ENCODE measurements around the gene NDUFS6.
"Not testable (repeated sequence)": the region's sequence is repeated elsewhere in the genome, so short reads cannot be mapped to it uniquely, and the experiment has no call there.

Gene NDUFS6

GRCh38 chr5:1783216-1783554, 18.0 kb upstream of the NDUFS6 start:
- no peak for DNase-seq (ENCODE audit: low spot score)

GRCh38 chr5:1784197-1785050, 16.8 kb upstream of the NDUFS6 start:
- no peak for DNase-seq (ENCODE audit: low spot score)

GRCh38 chr5:1785062-1785461, 16.1 kb upstream of the NDUFS6 start:
- DNase-seq (ENCODE audit: low spot score), result no peak

GRCh38 chr5:1785984-1786383, 15.2 kb upstream of the NDUFS6 start:
- DNase-seq (ENCODE audit: low spot score), result no peak

GRCh38 chr5:1786621-1787471, 14.4 kb upstream of the NDUFS6 start:
- DNase-seq (ENCODE audit: low spot score), result no peak

- no peak for DNase-seq (ENCODE audit: low spot score)
Observed at GRCh38 chr5:1787472-1788047, 13.6 kb upstream of the NDUFS6 start.

GRCh38 chr5:1788200-1788599, 13.0 kb upstream of the NDUFS6 start:
- no peak for DNase-seq (ENCODE audit: low spot score)

GRCh38 chr5:1788828-1789227, 12.4 kb upstream of the NDUFS6 start:
- no peak for DNase-seq (ENCODE audit: low spot score)

GRCh38 chr5:1789438-1789833, 11.8 kb upstream of the NDUFS6 start:
- DNase-seq (ENCODE audit: low spot score), result not testable (repeated sequence)

- no peak for DNase-seq (ENCODE audit: low spot score)
Observed at GRCh38 chr5:1789834-1790471, 11.3 kb upstream of the NDUFS6 start.

- DNase-seq (ENCODE audit: low spot score), result no peak
Observed at GRCh38 chr5:1791176-1791575, 10.0 kb upstream of the NDUFS6 start.

GRCh38 chr5:1792842-1793266, 8.4 kb upstream of the NDUFS6 start:
- DNase-seq (ENCODE audit: low spot score), result no peak

- DNase-seq (ENCODE audit: low spot score), result no peak
Observed at GRCh38 chr5:1793301-1793740, 7.9 kb upstream of the NDUFS6 start.

GRCh38 chr5:1793966-1794900, 7.0 kb upstream of the NDUFS6 start:
- no peak for DNase-seq (ENCODE audit: low spot score)

- no peak for DNase-seq (ENCODE audit: low spot score)
Observed at GRCh38 chr5:1794901-1795290, 6.3 kb upstream of the NDUFS6 start.

GRCh38 chr5:1795506-1795905, 5.7 kb upstream of the NDUFS6 start:
- DNase-seq (ENCODE audit: low spot score), result no peak

- no peak for DNase-seq (ENCODE audit: low spot score)
Observed at GRCh38 chr5:1795931-1796330, 5.3 kb upstream of the NDUFS6 start.

- no peak for DNase-seq (ENCODE audit: low spot score)
Observed at GRCh38 chr5:1796371-1797102, 4.7 kb upstream of the NDUFS6 start.

- no peak for DNase-seq (ENCODE audit: low spot score)
Observed at GRCh38 chr5:1797103-1797800, 4.0 kb upstream of the NDUFS6 start.

GRCh38 chr5:1797855-1798254, 3.4 kb upstream of the NDUFS6 start:
- no peak for DNase-seq (ENCODE audit: low spot score)
